Activated CD4-positive, CD25-positive, alpha-beta regulatory T cell treated with anti-CD3 and anti-CD28 coated beads, Interleukin-2, amount 50 U/mL, for 24 hours (primary cell): ENCODE data around the gene ZNF423.
"Not testable (repeated sequence)": the region's sequence is repeated elsewhere in the genome, so short reads cannot be mapped to it uniquely, and the experiment has no call there.

ENCODE experiments used
- ATAC-seq, 2 donors: fragments of 150-1000 bp; cut with Tn5 transposase; one replicate each; pipeline ENCODE4 v1.10.0; 2021; ENCODE audit warnings: mild to moderate bottlenecking in 1 of 2, moderate library complexity in 1 of 2

The ZNF423 gene

DNA sequence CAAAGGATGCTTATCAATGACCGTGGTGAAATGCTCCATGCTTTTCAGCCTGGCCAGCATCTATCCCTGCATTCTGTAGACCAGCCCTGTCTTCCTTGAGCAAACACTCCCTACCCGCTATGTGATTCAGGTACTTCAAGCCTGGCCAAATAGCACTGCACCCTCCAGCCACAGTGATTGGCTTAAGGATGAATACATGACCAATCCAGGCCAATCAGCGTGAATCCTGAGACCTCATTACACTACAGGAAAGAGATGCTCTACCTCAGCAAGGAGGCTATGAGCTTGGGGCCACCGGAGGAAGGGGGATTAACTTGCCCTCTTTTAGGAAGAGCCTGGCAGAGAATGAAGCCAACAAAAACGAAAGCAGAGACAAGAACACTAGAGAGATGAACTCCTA, 162.5 kb downstream of the ZNF423 start:
- no peak for ATAC-seq

DNA sequence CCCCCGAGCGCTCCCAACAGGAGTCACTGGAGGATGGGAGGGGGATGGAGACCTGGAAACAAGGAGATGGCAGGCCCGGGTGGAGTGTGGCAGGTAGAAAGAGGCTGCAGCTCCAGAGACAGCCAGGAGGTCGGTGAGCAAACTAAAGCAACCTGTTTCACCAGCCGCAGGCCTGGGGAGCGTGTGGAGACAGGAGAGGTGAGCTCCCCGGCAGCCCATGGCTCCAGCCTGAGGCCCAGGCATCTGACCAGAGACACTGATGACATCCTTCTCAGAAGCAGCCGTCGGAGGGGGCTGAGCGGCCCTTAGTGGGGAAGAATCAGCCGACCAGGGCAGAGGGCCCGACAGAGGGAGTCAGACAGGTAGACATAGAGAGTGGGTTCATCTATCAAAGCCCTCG, 165.1 kb downstream of the ZNF423 start:
- no peak for ATAC-seq

DNA sequence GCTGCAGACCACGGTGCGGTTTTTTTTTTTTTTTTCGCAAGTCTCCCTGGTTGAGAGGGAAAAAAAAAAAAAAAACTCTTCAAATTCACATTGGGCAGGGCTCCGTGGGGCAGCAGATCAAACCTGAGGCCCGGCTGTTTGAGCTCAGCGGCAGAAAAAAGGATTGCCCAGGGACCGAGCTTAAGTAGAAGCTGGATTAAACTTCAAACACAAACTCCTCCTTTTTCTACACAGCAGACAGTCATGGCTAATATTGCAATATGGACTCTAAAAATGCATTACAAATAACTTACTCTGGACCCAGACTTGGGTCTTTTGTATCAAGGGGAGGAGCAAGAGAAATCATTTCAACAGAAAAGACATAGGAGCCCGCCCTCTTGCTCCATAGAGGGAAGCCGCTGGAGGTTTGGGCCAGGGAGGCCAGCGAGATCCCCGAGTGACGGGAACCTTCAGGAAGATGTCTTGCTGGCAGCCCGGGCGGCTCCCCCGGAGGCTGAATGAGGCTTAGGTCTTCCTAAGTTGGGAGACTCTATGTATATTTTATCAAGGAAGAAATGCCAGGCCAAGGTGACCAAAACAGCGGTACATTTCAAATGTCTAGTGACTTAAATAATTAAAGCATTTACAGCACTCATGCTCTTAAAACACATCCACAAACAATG, 167.7 kb downstream of the ZNF423 start:
- no peak for ATAC-seq

DNA sequence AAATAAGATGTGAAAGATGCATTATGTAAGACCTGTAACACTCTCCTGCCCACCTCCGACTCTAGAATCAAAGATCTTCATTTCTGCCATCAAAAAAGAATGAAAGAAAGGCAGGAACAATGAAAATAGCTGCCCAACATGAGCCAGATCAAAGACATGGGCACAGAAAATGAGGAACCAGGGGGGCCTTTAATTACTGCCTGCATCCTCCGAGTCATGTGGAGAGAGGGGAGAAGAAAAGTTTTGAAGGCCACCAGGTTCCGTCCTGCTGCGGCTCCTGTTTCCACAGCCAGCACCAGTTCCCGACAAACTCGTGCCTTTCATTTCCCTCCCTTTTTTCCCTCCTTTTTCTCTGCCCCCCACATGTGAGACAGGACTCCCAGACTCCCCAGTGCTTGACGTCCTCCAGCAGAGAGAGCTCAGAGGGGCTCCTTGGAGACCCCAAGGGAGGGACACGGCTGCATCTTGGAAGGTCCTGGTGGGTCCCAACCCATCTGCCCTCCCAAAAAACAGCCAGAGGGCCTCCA, 168.4 kb downstream of the ZNF423 start:
- ATAC-seq, result no peak

DNA sequence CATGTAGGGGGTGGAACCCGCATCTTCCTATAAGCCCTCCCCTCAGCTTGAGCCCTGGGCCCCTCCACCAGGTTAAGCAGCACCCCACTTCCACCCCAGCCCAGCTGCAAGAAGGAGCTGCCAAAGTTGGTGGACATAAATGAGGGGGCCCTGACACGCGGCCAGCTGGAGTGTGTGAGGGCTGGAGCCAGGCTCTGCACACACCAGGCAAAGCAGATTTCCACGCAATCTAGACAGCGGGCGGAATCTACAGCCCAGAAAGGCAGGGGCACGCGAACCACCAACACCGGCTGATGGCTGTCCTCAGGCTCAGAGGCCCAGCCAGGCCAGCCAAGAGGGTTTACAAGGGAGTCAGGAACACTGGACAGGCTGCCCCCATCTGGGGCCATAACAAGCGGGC, 171.2 kb downstream of the ZNF423 start:
- ATAC-seq, result no peak

DNA sequence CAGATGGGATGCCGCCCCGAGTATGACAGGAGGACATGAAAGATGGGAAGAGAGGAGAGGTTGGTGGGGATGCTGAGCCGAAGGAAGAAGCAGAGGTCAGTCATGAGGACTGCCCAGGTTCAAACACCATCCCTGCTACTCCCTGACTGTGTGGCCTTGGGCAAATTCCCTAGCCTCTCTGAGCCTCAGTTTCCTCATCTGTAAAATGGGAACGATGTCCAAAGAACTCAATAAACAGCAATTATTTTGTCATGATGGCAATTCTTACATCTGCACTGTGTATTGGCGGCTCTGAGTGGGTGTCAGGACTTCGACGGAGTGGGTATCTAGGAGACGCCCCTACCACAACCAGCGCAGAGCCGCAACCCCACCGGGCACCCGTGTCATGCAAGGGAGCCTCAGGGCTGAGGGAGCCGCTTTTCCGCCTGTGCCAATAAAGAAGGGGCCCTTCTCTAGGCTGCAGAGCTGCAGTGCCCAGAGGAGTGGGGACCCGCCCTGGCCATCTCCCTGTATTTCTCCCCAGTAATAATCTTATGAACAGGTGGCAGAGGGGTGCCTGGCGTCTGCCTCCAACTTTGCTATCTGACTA, 173.2 kb downstream of the ZNF423 start:
- no peak for ATAC-seq

DNA sequence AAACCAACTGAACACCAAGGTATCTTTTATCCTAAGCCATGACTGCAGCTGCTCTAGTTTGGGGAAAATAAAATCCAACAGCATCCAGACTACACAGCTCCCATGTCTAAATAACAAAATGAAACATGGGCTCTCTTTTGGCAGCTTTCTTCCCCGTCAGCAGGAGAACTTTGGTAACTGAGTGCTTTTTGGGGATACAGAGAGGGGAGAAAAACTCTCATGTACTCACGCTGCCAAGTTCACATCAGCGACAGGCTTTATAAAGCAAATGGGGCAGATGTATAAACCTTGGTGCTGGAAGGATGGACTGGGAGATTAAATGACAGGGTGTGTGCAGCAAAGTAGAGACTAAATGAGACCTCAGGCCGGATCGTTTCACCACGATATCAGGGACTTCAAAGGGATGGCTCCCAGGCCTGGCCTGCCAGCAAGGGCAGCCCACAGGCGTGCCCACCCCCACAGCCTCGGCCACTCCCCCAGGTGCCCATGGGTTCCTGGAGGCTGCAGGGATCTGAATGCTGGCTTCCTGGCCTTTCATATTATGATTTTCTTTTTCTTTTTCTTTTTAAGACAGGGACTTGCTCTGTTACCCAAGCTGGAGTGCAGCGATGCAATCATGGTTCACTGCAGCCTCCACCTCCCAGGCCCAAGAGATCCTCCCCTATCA, 174.6 kb downstream of the ZNF423 start:
- no peak for ATAC-seq

DNA sequence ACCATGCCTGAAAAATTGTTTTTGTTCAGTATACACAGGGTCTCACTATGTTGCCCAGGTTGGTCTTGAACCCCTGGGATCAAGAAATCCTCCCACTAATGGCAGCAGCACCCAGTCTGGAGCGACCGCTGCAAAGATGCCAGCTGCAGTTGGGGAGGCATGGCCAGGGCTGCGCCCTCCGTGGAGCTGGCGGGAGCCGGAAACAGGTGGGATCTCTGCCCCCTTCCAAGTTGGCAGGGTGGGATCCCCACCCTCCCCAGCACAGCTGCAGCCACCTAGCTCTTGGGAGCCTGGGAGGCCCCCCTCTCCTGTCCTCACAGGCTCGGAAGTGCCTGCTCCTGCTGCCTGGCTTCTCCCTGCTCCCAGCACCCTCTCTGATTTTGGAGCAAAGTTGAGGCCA, 176.8 kb downstream of the ZNF423 start:
- ATAC-seq, result no peak

DNA sequence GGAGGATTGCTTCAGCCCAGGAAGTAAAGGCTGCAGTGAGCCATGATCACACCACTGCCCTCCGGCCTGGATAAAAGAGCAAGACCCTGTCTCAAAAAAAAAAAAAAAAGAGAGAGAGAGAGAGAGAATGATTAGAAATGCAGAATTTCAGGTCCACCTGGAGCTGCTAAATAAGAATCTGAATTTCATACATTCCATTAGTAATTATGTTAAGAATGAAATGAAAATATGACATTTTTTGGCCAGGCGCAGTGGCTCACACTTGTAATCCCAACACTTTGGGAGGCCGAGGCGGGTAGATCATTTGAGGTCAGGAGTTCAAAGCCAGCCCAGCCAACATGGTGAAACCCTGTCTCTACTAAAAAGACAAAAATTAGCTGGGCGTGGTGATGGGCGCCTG, 178.3 kb downstream of the ZNF423 start:
- ATAC-seq, result not testable (repeated sequence)

DNA sequence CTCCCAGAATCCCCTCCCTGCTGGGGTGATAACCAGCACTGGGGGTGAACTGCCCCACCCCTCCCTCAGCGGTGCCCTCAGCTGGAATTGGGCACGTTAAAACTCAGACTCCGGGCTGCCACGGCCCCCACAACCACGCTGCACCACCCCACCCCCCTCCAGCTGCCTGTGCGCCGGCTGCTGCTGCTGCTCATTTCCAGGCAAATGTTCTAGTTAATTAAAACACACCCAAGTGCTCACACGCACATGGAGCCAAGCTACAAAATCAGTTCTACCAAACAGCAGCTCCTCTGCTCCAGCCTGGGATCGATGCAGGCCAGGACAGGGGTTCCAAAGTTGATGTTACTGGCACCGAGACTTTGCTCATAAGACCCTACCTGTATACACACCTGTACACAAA, 180.5 kb downstream of the ZNF423 start:
- ATAC-seq, result no peak

DNA sequence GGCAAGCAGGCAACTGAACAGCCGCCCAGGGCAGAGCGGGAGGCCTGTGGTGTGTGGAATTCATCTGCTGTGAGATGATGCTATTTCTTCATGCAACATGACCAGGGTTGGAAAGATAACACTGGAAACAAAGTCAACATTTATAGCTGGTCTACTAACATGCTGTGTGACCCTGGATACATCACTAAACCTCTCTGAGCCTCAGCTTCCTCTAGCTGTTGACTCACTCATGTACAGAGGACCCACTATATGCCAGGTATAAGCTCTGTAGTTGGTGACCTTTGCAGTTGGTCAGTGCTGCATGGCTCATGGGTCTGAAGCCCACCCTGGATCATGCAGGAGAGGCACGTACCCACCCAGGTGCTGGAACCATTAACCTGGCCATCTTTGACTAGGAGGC, 180.9 kb downstream of the ZNF423 start:
- no peak for ATAC-seq

DNA sequence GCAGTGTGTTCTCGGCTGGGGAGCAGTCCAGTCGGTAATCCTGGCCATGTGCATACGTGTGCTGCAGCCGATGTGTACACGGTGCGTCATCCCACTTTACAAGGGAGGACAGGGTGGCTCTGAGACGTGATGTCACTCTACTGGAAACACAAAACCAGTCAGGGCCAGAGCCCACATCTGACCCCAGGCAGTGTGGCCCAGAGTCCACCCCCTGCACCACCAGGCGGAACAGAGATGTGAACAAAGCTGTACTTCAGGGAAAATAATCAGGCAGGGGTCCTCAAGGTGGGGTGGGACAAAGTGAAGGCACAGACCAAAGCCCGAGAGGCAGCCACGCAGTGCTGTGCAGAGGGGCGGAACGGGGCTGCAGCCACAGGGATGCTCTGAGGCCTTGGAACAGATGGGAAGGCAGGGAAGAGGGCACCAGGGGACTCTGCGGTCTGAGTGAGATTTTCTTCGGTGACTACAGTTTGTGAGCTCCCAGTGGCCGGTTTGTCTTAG, 181.5 kb downstream of the ZNF423 start:
- no peak for ATAC-seq

DNA sequence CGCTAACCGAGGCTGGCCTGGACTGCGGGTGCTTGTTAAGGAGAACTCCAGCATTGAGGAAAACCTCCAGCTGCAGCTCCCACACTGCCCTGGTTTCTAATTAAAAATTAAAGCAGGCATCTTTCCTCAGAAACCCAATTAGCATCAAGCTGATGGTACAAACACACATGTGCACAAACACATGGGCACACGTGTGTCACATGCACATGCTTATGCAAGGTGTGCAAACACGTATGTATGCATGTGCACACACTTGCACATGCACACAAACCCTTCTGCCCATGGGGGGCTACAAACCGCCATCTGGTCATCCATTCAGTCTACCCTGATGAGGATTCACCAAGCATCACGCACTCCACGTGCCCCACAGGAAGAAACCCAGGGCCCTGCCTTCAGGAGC, 182.5 kb downstream of the ZNF423 start:
- ATAC-seq, result no peak

DNA sequence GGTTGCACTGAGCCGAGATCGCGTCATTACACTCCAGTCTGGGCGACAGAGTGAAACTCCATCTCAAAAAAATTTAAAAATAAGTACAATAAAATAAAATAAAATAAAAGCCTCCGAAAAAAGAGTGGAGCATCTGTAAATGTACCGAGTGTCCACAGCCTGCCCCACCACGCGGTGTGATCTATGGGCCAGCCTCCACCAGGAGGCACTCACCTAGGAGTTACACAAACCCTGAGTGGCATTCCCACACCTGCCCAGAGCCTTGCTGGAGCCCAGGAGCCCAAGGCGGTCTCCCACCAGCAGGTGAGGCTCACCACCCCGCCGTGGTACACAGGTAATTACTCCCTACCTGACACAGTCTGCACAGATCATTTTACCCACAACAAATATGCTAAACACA, 183.2 kb downstream of the ZNF423 start:
- no peak for ATAC-seq

DNA sequence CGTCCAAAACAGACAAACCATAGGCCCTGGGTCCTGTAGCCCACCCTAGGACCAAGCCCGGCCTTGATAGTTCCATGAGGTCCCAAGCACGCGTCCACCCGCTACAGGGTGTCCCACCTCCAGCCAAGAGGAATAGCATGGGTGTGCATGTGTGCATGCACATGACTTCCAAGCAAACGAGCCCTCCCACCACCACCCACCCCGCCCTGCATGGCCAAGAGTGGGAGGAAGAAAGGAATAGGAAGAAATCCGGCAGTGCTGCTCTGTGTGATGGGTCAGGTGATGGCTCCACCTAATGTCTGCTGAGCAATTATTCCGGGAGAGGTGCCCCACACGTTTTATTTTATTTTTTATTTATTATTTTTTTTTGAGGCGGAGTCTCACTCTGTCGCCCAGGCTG, 184.6 kb downstream of the ZNF423 start:
- ATAC-seq, result no peak

DNA sequence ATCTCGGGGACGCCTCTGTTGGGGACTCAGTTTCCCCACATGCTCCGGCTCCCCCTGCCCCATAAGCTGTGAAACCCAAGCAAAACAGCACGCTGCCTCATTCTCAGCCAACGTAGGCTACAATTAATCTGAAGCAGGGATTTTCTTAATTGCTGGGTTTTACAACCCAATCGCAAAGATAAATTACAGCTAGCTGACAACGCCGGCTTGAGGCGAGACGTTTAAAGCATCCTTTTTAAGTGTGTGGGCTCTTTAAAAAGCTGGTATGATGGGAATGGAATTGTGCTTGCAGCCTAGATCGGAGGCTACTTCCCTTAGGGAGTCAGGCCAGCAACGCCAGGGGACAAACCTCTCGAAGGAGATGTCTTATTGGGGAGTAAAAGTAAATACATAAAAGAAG, 185.3 kb downstream of the ZNF423 start:
- no peak for ATAC-seq

DNA sequence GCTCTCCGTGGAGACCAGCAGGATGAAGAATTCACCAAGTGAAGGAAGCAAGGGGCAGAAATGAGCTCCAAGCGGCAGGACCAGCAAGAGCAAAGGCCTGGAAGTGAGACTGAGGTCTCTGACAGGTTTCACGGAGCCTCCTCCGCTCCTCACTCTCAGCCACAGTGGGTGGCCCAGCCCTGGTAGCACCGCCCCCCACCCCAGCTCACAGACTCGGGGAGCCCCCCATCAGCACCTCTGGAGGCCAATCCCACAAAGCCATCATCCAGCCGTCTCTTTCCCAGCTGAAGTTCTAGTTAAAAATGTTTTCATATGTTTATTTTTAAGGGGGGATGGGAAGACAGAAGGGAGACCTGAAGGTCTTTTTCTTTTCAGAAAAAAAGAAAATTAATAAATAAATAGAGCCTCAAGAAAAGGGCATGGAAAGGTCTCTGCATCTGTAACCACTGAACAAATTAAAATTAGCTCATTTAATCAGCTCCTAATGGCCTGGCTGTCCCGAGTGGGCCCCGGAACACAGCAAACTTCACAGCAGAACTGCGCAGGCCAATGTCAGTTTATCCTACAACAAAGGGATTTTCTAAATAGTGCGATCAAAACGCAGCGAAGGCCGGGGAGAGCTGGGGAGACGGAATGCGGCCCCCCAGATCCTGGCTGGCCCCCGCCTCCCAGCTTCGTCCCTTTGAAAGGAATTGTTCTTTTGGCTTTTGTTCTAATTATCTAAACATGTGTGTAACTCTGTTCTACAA, 190.3 kb downstream of the ZNF423 start:
- no peak for ATAC-seq

DNA sequence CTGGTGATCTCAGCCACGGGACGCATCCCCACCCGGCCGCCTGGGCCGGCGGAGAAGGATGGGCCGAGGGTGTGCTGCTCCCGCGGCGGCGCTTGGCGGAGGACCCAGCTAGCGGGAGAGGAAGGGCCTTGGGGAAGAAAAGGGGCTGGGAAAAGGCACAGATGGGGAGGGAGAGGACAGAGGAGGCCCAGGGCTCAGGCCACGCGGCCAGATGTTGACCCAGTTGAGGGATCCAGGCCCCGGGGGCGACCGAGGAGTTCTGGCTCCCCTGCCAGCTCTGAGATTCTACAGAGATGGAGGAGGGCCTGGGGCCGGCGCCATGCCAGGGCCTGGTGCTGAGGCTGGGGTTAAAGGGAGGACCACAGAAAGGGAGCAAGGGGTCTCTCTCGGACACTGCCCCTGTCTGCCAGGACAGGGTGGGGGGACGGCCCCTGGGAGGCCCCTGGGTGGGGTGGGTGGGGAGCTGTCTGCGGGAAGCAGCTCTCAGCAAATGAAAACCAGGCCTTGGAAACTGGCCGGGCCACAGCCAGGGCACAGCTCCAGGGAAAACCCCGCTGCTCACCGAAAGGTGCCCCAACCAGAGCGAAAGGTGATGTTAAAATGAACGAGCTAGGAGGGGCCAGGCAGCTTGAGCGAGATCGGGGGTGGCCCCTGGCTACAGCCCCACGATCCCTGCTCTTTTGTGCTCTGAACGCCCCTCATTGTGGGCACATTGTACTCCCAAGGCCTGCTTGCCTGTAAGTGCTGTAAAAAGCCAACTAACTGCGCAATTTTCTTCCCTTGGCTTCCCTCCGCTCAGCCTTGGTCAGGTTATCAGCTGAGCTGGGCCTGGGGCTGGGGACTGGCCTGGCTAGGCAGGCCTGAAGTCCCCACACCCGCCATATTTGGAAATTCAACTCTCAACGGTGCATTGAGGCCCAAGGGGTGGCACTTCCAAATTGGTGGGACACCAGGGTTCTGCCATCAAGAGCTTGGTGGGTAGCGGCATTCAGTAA, 191.4 kb downstream of the ZNF423 start:
- no peak for ATAC-seq

DNA sequence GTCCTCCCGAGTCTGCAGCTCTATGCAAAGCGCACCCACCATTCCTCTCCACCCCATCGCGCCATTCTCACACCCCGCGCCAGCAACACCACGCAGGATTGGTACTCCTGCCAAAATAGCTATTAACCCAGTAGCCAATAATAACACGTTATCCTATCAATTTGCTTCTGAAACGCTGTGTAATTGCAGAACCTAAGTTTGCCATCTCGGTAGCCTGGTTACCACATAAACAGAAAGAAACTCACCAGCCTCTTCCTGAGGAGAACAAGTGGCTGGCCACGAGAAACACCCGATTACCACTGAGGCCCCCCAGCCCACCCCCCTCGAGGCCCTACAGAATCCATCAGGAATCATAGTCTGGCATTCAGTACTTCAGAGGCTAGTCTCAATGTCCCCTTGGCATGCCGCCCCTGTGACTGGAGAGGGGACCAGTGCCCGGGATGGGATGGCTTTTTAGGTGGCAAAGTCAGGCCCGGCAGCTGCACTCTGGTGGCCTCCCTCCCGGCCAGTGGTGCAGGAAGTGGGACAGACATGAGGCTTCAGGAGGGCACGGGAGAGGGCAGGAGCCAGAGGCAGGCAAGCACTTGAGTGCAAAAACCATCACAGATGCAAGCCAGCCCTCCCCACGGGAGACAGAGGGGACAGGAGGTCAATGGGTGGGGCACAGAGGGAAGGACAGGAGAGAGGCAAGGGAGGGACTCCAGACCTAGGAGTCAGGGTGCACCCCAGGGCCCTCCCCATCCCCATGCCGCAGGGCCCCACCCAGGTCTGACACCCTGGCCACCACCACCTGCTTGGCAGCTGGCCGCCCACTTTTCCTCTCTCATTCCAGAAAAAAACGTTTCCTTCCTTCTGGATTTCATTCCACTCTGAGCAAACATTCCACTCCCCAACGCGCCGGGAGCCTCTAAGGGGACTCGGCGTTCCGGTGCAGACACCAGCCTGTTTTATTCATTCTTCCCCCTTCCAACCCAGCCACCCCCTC, 192.5 kb downstream of the ZNF423 start:
- ATAC-seq, result no peak

DNA sequence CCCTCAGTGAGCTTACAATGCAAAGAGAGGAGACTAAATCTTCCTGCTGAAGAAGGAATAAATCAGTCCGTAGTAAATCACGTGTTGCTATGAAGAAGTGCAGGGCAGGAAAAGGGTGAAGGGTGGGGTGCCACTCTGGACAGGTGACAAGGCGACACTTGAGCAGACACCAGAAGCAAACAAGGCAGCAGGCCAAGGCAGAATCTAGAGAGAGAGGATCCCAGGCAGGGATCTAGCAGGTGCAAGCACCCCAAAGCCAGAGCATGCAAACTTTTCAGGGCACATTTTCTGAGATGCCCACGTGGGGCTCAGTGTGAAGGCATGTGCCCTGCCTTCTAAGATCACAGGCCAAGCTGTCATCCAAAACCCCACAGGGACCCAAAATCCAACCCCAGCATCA, 193.3 kb downstream of the ZNF423 start:
- ATAC-seq, result no peak
